ENCODE measurements around the gene PHF21A.

- TF ChIP-seq CTCF (IDR thresholded peaks at IDR 0.05) (no peak), POLR2A (IDR thresholded peaks at IDR 0.05) (no peak)
Measured at GRCh38 chr11:45926536-45927331, 194.5 kb downstream of the PHF21A start.

Measured in right lobe of liver (tissue), 4 donors.